Osteoblast (primary cell): ENCODE data around the gene SORBS1. TPM values are rescaled to one million over a fixed set of nuclear protein-coding genes. Genes with fewer than 3 reads are reported as not detected.

Experiments used
- DNase-seq: peaks from one replicate; pipeline ENCODE4 v3.0.0; 2011; ENCODE audit warnings: low spot score, mixed read lengths; ENCODE audit not compliant: insufficient read length; ENCODE audit errors: missing footprints
- H2AFZ ChIP-seq: 2 replicates; pipeline ENCODE4 v1.6.0; 2011; ENCODE audit warnings: mild to moderate bottlenecking, low read length
- H3K27ac ChIP-seq: 2 replicates; pipeline ENCODE4 v1.5.1; 2011; ENCODE audit warnings: mild to moderate bottlenecking, low read depth, low read length, moderate library complexity
- H3K27me3 ChIP-seq: 2 replicates; pipeline ENCODE4 v1.6.0; 2012; ENCODE audit warnings: mild to moderate bottlenecking, control low read depth, inconsistent platforms, low read length, moderate library complexity; ENCODE audit not compliant: insufficient read depth
- H3K36me3 ChIP-seq: 2 replicates; pipeline ENCODE4 v1.5.1; 2011; ENCODE audit warnings: mild to moderate bottlenecking, low read length, control low read depth, moderate library complexity; ENCODE audit not compliant: insufficient read depth
- H3K4me1 ChIP-seq: 2 replicates; pipeline ENCODE4 v1.5.1; 2011; ENCODE audit warnings: mild to moderate bottlenecking, low read length, control low read depth, moderate library complexity; ENCODE audit not compliant: insufficient read depth
- H3K4me2 ChIP-seq: 2 replicates; pipeline ENCODE4 v1.6.0; 2011; ENCODE audit warnings: mild to moderate bottlenecking, low read length; ENCODE audit not compliant: insufficient read depth
- H3K4me3 ChIP-seq: fragments of 200-600 bp; sonication (generic); 3 replicates; pipeline ENCODE4 v1.5.1; 2012; ENCODE audit warnings: mild to moderate bottlenecking, low read length, inconsistent platforms; ENCODE audit not compliant: insufficient read depth
- H3K79me2 ChIP-seq: 2 replicates; pipeline ENCODE4 v1.6.0; 2012; ENCODE audit warnings: mild to moderate bottlenecking, low read length, control low read depth, inconsistent platforms; ENCODE audit not compliant: insufficient read depth
- H3K9me3 ChIP-seq: 2 replicates; pipeline ENCODE4 v1.5.1; 2011; ENCODE audit warnings: low read depth, low read length, control low read depth
- H4K20me1 ChIP-seq: 2 replicates; pipeline ENCODE4 v1.6.0; 2012; ENCODE audit warnings: mild to moderate bottlenecking, low read length, control low read depth; ENCODE audit not compliant: insufficient read depth
- total RNA-seq: library from RNA; depleted of rRNA; stranded (reverse); fragments of >200 nt; gene quantifications from 2 replicates; pipeline ENCODE4 v1.2.3, GENCODE V29; 2012
- TF ChIP-seq, protein P1 (sequence below): IDR thresholded peaks from 2 replicates; pipeline ENCODE4 v1.5.1; 2011; ENCODE audit warnings: mild to moderate bottlenecking, low read depth, low read length, moderate library complexity; ENCODE audit errors: extremely low read depth

SORBS1 gene
- total RNA-seq, 1 donor, result 0.72 TPM

DNA sequence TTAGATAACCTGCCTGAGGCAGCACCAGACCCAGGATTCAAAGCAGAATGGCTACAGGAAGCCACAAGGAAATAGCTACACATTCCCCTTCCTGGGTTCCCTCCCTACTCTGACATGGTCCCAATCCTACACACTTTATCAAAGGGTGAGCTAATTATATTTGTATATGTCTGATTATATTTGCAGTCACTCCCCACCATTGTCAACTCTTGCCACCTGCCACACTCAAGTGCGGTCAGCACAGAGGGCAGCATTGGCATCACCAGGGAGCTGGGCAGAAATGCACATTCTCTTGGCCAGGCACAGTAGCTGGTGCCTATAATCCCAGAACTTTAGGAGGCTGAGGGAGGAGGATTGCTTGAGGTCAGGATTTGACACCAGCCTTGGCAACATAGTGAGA is 156.3 kb downstream of the SORBS1 start:
- no peak for DNase-seq
- no peaks in the 10 kb centered on the region for H3K79me2 ChIP-seq
- no peaks in the 10 kb centered on the region for H3K4me1 ChIP-seq
- no peak overlapping the region for H3K4me2 ChIP-seq
- H3K4me3 ChIP-seq, result no peak overlapping the region
- H2AFZ ChIP-seq, result no peak overlapping the region
- no peaks in the 10 kb centered on the region for H3K27me3 ChIP-seq
- H3K9me3 ChIP-seq, result no peaks in the 10 kb centered on the region
- H3K36me3 ChIP-seq, result no peaks in the 10 kb centered on the region
- no peaks in the 10 kb centered on the region for H4K20me1 ChIP-seq
- TF ChIP-seq, protein P1, sequence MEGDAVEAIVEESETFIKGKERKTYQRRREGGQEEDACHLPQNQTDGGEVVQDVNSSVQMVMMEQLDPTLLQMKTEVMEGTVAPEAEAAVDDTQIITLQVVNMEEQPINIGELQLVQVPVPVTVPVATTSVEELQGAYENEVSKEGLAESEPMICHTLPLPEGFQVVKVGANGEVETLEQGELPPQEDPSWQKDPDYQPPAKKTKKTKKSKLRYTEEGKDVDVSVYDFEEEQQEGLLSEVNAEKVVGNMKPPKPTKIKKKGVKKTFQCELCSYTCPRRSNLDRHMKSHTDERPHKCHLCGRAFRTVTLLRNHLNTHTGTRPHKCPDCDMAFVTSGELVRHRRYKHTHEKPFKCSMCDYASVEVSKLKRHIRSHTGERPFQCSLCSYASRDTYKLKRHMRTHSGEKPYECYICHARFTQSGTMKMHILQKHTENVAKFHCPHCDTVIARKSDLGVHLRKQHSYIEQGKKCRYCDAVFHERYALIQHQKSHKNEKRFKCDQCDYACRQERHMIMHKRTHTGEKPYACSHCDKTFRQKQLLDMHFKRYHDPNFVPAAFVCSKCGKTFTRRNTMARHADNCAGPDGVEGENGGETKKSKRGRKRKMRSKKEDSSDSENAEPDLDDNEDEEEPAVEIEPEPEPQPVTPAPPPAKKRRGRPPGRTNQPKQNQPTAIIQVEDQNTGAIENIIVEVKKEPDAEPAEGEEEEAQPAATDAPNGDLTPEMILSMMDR, result no peak
- H3K27ac ChIP-seq, result no peak overlapping the region

DNA sequence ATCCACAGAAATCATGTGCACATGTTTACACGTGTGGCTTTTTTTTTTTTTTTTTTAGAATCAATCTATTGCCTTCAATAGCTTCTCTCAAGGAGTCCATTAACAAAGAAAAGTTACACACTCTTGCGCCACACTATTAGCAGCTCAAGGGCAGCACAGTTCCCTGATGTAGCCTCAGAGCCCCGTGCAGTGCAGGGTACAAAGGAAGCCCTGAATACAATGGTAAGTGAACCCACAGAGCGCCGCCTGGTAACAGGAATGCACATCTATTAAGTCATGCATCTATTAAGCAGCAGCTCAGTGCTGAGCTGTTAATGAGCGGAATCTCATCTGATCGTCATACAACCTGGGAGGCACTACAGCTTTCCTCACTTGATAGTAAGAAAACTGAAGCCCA is 156.7 kb downstream of the SORBS1 start:
- DNase-seq, result no peak
- Histone ChIP-seq H3K27ac (no peak overlapping the region), H2AFZ (no peak overlapping the region), H3K9me3 (no peaks in the 10 kb centered on the region), H3K27me3 (no peaks in the 10 kb centered on the region), H4K20me1 (no peaks in the 10 kb centered on the region), H3K4me1 (no peaks in the 10 kb centered on the region), H3K4me3 (no peak overlapping the region), H3K36me3 (no peaks in the 10 kb centered on the region), H3K79me2 (no peaks in the 10 kb centered on the region), H3K4me2 (no peak overlapping the region)
- TF ChIP-seq, protein P1, result no peak

DNA sequence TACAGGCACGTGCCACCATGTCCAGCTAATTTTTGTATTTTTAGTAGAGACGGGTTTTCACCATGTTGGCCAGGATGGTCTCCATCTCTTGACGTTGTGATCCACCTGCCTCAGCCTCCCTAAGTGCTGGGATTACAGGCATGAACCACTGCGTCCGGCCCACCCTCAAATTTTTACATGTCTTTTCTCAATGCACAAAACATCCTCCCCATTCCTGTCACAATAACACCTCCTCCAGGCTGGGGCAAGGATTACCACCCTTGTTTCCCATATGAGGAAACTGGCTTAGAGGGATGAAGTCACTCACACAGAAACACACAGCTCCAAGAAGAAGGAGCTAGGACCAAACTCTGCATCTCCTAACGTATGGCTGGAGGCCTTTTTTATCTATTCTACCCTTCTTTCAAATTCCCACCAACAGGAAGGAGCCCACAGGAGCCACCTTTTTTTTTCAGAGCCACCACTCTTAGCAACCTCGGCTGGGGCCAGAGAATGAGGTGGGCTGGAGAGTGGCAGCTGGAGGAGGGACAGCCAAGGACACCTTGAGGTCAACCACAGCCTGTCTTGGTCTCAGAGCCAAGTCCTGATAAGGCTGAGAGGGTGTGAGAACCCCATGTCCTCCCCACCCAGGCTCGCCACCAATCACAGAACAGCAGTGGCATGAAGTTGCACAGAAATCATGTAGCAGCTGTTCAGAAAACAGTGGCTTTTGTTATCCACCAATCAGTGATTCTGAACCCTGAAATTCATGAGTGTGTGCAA is 157.3 kb downstream of the SORBS1 start:
- H3K4me1 ChIP-seq, result no peaks in the 10 kb centered on the region
- no peak for DNase-seq
- H4K20me1 ChIP-seq, result no peaks in the 10 kb centered on the region
- H3K27ac ChIP-seq, result no peak overlapping the region
- no peaks in the 10 kb centered on the region for H3K79me2 ChIP-seq
- TF ChIP-seq, protein P1, result no peak
- H3K27me3 ChIP-seq, result no peaks in the 10 kb centered on the region
- H3K4me3 ChIP-seq, result no peak overlapping the region
- H3K9me3 ChIP-seq, result no peaks in the 10 kb centered on the region
- H2AFZ ChIP-seq, result no peak overlapping the region
- H3K4me2 ChIP-seq, result no peak overlapping the region
- H3K36me3 ChIP-seq, result no peaks in the 10 kb centered on the region

DNA sequence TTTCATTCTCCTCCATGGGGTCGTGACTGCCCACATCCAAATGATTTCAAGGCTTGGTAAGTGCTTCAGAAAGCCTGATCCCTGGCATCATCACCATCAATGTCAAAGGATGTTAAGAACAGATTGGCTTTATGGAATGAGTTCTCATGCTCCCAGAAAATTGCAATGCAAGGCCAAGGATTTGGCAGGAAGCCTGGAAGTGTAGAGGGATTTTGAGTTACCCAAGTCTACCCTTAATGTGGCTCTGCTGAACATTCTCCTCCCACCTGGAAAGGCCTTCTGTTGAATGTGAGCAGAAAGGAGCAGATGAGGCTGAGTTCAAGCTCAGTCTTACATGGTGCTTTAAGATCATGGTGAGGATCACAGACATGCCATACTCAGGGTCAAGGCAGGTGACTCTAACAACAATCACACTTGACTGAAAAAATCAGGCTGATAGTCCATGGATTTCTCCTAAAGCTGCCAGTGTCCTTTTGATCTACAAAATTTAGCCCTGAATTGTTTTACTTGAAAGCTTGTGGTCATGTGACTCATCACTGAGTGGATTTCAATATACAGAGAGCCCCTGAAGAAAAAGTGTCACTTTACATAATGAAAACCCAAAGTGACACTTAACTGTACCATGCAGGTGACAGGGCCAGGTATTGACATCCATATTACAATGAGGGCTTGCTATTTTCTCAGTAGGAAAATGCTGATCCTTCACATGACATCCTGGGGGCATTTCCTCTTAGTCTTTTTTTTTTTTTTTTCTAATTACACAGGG is 159.3 kb downstream of the SORBS1 start:
- TF ChIP-seq, protein P1, result no peak
- Histone ChIP-seq H3K36me3 (no peaks in the 10 kb centered on the region), H3K27ac (no peak overlapping the region), H4K20me1 (no peaks in the 10 kb centered on the region), H3K9me3 (no peaks in the 10 kb centered on the region), H2AFZ (no peak overlapping the region), H3K4me2 (no peak overlapping the region), H3K79me2 (no peaks in the 10 kb centered on the region), H3K27me3 (no peaks in the 10 kb centered on the region), H3K4me3 (no peak overlapping the region), H3K4me1 (no peaks in the 10 kb centered on the region)
- no peak for DNase-seq
